Endothelial cell (in vitro differentiated cells): ENCODE results near the gene TANGO2. TPM values are rescaled to one million over a fixed set of nuclear protein-coding genes. Genes with fewer than 3 reads are reported as not detected.

ENCODE experiments used
- DNase-seq: peaks from one replicate; pipeline ENCODE4 v3.0.0; 2021; ENCODE audit warnings: low spot score
- H3K27ac Mint-ChIP-seq: one replicate; pipeline ENCODE4 v1.8.0; 2021; ENCODE audit warnings: mixed read lengths, inconsistent platforms; ENCODE audit not compliant: unreplicated experiment
- H3K27me3 Mint-ChIP-seq: one replicate; pipeline ENCODE4 v1.8.0; 2021; ENCODE audit warnings: mild to moderate bottlenecking, moderate library complexity, mixed read lengths, inconsistent platforms; ENCODE audit not compliant: unreplicated experiment
- H3K36me3 Mint-ChIP-seq: one replicate; pipeline ENCODE4 v1.8.0; 2021; ENCODE audit warnings: mild to moderate bottlenecking, low read depth, mixed read lengths, inconsistent platforms; ENCODE audit not compliant: unreplicated experiment
- H3K4me1 Mint-ChIP-seq: one replicate; pipeline ENCODE4 v1.8.0; 2021; ENCODE audit warnings: mild to moderate bottlenecking, mixed read lengths, inconsistent platforms; ENCODE audit not compliant: unreplicated experiment
- H3K4me3 Mint-ChIP-seq: one replicate; pipeline ENCODE4 v1.8.0; 2021; ENCODE audit warnings: mild to moderate bottlenecking, mixed read lengths, inconsistent platforms; ENCODE audit not compliant: unreplicated experiment
- H3K9me3 Mint-ChIP-seq: one replicate; pipeline ENCODE4 v1.8.0; 2021; ENCODE audit warnings: mixed read lengths, inconsistent platforms; ENCODE audit not compliant: unreplicated experiment
- CTCF ChIP-seq: fragments of 200-600 bp; sonication (generic); IDR thresholded peaks from one replicate; pipeline ENCODE4 v1.5.0; 2021; ENCODE audit warnings: antibody characterized with exemption; ENCODE audit not compliant: unreplicated experiment
- total RNA-seq: library from RNA; stranded (reverse); fragmentation: NEBNext Ultra II Directional; extraction: Animal tissue kit (Norgen Biotek cat#: 25700); gene quantifications from one replicate; pipeline ENCODE4 v1.2.1, GENCODE V29; 2021; ENCODE audit not compliant: unreplicated experiment

Gene TANGO2
- total RNA-seq, 1 donor from 2014 or later, result 15.3 TPM

- Mint-ChIP-seq H3K9me3 (peaks cover 6% of the 10 kb centered on the region), H3K4me3 (no peak overlapping the region), H3K36me3 (peaks cover 12% of the 10 kb centered on the region), H3K4me1 (peaks cover 11% of the 10 kb centered on the region), H3K27ac (no peak overlapping the region), H3K27me3 (peaks cover 16% of the 10 kb centered on the region)
- no peak for DNase-seq
- TF ChIP-seq CTCF, result no peak
Measured at GRCh38 chr22:20001082-20001638, 19.8 kb upstream of the TANGO2 start.

GRCh38 chr22:20002128-20002527, 18.8 kb upstream of the TANGO2 start:
- no peak overlapping the region for H3K27ac Mint-ChIP-seq
- H3K9me3 Mint-ChIP-seq, result peaks cover 6% of the 10 kb centered on the region
- no peak for TF ChIP-seq CTCF
- H3K36me3 Mint-ChIP-seq, result peaks cover 12% of the 10 kb centered on the region
- H3K27me3 Mint-ChIP-seq, result peaks cover 9% of the 10 kb centered on the region
- H3K4me3 Mint-ChIP-seq, result no peak overlapping the region
- H3K4me1 Mint-ChIP-seq, result peaks cover 11% of the 10 kb centered on the region
- no peak for DNase-seq

GRCh38 chr22:20002636-20003035, 18.3 kb upstream of the TANGO2 start:
- Mint-ChIP-seq H3K27ac (no peak overlapping the region), H3K36me3 (peaks cover 12% of the 10 kb centered on the region), H3K4me1 (peaks cover 12% of the 10 kb centered on the region), H3K9me3 (peaks cover 6% of the 10 kb centered on the region), H3K4me3 (no peak overlapping the region), H3K27me3 (peaks cover 9% of the 10 kb centered on the region)
- DNase-seq, result no peak
- no peak for TF ChIP-seq CTCF

- Mint-ChIP-seq H3K36me3 (peaks cover 12% of the 10 kb centered on the region), H3K4me3 (no peak overlapping the region), H3K4me1 (peaks cover 12% of the 10 kb centered on the region), H3K9me3 (peaks cover 6% of the 10 kb centered on the region), H3K27me3 (peaks cover 9% of the 10 kb centered on the region), H3K27ac (no peak overlapping the region)
- no peak for TF ChIP-seq CTCF
- no peak for DNase-seq
Measured at GRCh38 chr22:20003304-20003703, 17.6 kb upstream of the TANGO2 start.

- no peak for DNase-seq
- no peak for TF ChIP-seq CTCF
- Mint-ChIP-seq H3K4me3 (peak overlapping the region; percentile 60), H3K27ac (no peak overlapping the region), H3K9me3 (peaks cover 6% of the 10 kb centered on the region), H3K36me3 (peaks cover 12% of the 10 kb centered on the region), H3K4me1 (peaks cover 6% of the 10 kb centered on the region), H3K27me3 (peaks cover 7% of the 10 kb centered on the region)
Measured at GRCh38 chr22:20004464-20004863, 16.4 kb upstream of the TANGO2 start.
